Measurements from ENCODE around the gene NTM.

DNA sequence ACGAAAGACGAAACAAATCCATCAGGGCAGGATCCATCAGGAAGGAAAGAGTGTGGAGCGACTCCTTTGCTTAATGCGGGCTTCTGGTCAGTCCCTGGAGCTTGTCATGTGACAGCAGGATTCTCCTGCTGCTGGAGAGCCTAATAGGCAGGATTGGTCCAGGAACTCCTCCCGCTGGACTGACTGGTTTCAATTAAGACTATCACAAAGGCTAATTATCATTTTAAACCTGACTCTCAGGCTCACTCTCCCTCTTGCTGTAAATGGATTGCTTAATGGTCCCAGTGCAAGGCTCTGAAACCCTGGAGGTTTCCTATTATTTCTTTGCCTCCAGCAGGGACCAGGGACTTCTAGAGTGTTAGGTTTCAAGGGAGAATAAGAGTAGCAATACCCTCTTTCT is 493.8 kb downstream of the NTM start:
- TF ChIP-seq, protein P1, sequence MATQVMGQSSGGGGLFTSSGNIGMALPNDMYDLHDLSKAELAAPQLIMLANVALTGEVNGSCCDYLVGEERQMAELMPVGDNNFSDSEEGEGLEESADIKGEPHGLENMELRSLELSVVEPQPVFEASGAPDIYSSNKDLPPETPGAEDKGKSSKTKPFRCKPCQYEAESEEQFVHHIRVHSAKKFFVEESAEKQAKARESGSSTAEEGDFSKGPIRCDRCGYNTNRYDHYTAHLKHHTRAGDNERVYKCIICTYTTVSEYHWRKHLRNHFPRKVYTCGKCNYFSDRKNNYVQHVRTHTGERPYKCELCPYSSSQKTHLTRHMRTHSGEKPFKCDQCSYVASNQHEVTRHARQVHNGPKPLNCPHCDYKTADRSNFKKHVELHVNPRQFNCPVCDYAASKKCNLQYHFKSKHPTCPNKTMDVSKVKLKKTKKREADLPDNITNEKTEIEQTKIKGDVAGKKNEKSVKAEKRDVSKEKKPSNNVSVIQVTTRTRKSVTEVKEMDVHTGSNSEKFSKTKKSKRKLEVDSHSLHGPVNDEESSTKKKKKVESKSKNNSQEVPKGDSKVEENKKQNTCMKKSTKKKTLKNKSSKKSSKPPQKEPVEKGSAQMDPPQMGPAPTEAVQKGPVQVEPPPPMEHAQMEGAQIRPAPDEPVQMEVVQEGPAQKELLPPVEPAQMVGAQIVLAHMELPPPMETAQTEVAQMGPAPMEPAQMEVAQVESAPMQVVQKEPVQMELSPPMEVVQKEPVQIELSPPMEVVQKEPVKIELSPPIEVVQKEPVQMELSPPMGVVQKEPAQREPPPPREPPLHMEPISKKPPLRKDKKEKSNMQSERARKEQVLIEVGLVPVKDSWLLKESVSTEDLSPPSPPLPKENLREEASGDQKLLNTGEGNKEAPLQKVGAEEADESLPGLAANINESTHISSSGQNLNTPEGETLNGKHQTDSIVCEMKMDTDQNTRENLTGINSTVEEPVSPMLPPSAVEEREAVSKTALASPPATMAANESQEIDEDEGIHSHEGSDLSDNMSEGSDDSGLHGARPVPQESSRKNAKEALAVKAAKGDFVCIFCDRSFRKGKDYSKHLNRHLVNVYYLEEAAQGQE (IDR thresholded peaks at IDR 0.05; ENCODE audit: insufficient replicate concordance, low read depth), result no peak
- TF ChIP-seq, protein P2, sequence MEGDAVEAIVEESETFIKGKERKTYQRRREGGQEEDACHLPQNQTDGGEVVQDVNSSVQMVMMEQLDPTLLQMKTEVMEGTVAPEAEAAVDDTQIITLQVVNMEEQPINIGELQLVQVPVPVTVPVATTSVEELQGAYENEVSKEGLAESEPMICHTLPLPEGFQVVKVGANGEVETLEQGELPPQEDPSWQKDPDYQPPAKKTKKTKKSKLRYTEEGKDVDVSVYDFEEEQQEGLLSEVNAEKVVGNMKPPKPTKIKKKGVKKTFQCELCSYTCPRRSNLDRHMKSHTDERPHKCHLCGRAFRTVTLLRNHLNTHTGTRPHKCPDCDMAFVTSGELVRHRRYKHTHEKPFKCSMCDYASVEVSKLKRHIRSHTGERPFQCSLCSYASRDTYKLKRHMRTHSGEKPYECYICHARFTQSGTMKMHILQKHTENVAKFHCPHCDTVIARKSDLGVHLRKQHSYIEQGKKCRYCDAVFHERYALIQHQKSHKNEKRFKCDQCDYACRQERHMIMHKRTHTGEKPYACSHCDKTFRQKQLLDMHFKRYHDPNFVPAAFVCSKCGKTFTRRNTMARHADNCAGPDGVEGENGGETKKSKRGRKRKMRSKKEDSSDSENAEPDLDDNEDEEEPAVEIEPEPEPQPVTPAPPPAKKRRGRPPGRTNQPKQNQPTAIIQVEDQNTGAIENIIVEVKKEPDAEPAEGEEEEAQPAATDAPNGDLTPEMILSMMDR (IDR thresholded peaks at IDR 0.05; ENCODE audit: insufficient read depth, low read length), result no peak
- TF ChIP-seq GABPA (IDR thresholded peaks at IDR 0.05; ENCODE audit: low read depth) (no peak), POLR2AphosphoS5 (IDR thresholded peaks at IDR 0.05; ENCODE audit: low read depth) (no peak), SPI1 (IDR thresholded peaks at IDR 0.05; ENCODE audit: borderline replicate concordance, low read depth) (no peak)
